HG03196 (cell line): Measurements from ENCODE around the gene FAM219A.

Experiments used
- ATAC-seq: cut with Tn5 transposase; IDR thresholded peaks from one replicate; pipeline ENCODE4 v1.9.1; 2021; ENCODE audit not compliant: unreplicated experiment

The FAM219A gene

GRCh38 chr9:34405719-34406118 lies 52.7 kb downstream of the FAM219A start:
- ATAC-seq, result no peak

- no peak for ATAC-seq
These were observed 54.6 kb downstream of the FAM219A start for GRCh38 chr9:34403554-34404380.

GRCh38 chr9:34400686-34401602 lies 57.4 kb downstream of the FAM219A start:
- no peak for ATAC-seq

- ATAC-seq, result no peak
These were observed 58.1 kb downstream of the FAM219A start for GRCh38 chr9:34400275-34400674.

GRCh38 chr9:34399729-34400128 lies 58.6 kb downstream of the FAM219A start:
- no peak for ATAC-seq

- no peak for ATAC-seq
These were observed 59.5 kb downstream of the FAM219A start for GRCh38 chr9:34398875-34399274.

- no peak for ATAC-seq
These were observed 61.8 kb downstream of the FAM219A start for GRCh38 chr9:34396276-34397214.

GRCh38 chr9:34392511-34392910 lies 65.9 kb downstream of the FAM219A start:
- ATAC-seq, result no peak

- no peak for ATAC-seq
These were observed 71.1 kb downstream of the FAM219A start for GRCh38 chr9:34387239-34387638.

GRCh38 chr9:34386656-34387055 lies 71.7 kb downstream of the FAM219A start:
- no peak for ATAC-seq

GRCh38 chr9:34385561-34386230 lies 72.7 kb downstream of the FAM219A start:
- ATAC-seq, result no peak

- no peak for ATAC-seq
These were observed 73.8 kb downstream of the FAM219A start for GRCh38 chr9:34384368-34385165.

GRCh38 chr9:34383904-34384303 lies 74.5 kb downstream of the FAM219A start:
- no peak for ATAC-seq

- ATAC-seq, result no peak
These were observed 75.5 kb downstream of the FAM219A start for GRCh38 chr9:34382879-34383278.

GRCh38 chr9:34382054-34382453 lies 76.3 kb downstream of the FAM219A start:
- no peak for ATAC-seq

GRCh38 chr9:34381323-34381722 lies 77.0 kb downstream of the FAM219A start:
- ATAC-seq, result no peak

- no peak for ATAC-seq
These were observed 77.7 kb downstream of the FAM219A start for GRCh38 chr9:34380511-34381315.

GRCh38 chr9:34380034-34380510 lies 78.3 kb downstream of the FAM219A start:
- ATAC-seq, result no peak
